Inflammatory macrophage (primary cell): Measurements from ENCODE around the gene BMP7.
"Not testable (repeated sequence)": the region's sequence is repeated elsewhere in the genome, so short reads cannot be mapped to it uniquely, and the experiment has no call there.

Experiments
- DNase-seq, 2 donors: peaks; one replicate each; pipeline ENCODE4 v3.0.0-alpha.2; 2020 to 2022

BMP7 gene

DNA sequence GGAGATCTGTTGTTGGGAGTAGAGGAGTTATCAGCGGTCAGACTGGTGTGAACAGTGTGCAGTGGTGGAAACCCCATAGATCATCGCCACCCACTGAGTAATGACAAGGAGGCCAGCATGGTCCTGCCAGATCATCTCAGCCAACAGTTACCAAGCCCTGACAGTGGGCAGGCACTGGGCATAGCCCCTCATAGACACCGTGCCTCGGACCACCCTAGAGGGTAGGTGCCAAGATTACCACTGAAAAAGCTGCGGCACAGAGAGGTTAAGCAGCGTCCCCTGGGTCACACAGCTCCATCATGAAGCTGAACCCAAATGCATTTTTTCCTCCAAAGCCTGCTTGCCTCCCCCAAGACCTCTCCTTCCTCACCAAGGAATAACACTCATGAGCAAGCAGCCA lies 21.5 kb upstream of the BMP7 start:
- no peak for DNase-seq

DNA sequence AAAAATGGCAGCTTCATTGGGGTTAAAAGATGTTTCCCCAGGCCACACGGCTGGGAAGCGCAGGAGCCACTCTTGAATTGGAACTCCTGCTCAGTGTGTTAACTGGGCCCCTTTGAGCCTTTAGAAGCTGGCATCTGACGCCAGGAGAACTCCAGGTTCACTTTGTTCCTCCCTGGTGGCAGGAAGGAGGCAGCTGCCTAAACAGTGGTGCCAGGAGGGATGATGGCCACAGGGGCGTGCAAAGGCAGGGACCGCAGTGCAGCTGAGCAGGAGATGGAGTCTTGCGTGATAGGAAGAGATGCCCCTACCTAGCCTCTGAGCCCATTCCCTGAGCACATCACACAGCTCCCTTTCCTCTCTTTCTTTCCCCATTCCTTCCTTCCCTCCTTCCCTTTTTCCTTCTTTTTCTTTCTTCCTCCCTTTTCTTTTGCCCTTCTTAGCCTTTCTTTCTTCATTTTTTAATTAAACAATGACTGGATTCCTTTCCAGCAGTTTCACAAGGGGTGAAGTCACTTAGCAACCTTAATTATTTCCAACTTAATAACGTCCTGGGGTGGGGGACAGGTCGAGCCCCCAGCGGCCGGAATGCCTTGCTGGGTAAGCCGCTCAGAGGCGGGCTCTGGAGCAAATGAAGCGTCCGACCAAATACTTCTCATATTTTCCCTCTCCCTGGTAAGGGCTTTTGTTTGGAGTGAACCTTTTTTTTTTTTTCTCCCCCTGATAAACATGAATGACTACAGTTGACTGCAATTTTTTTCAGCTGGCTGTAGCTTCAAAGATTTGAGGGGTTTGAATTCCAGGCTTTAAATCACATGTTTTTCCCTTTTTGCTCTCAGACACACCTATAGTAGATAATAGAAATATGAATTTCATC lies 20.8 kb upstream of the BMP7 start:
- DNase-seq: no peak

DNA sequence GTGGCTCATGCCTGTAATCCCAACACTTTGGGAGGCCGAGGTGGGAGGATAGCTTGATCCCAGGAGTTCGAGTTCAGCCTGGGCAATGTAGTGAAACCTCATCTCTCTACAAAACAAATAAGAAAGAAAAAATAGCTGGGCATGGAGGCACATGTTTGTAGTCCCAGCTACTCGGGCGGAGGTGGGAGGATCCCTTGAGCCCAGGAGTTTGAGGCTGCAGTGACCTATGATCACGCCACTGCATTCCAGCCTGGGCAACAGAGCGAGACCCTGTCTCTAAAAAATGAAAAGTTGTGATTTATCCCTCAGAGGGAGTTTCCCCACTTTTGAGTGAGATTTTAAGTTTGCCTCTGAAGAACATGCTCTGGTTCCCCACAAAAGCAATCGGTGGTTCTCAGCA lies 17.4 kb upstream of the BMP7 start:
- no peak for DNase-seq

DNA sequence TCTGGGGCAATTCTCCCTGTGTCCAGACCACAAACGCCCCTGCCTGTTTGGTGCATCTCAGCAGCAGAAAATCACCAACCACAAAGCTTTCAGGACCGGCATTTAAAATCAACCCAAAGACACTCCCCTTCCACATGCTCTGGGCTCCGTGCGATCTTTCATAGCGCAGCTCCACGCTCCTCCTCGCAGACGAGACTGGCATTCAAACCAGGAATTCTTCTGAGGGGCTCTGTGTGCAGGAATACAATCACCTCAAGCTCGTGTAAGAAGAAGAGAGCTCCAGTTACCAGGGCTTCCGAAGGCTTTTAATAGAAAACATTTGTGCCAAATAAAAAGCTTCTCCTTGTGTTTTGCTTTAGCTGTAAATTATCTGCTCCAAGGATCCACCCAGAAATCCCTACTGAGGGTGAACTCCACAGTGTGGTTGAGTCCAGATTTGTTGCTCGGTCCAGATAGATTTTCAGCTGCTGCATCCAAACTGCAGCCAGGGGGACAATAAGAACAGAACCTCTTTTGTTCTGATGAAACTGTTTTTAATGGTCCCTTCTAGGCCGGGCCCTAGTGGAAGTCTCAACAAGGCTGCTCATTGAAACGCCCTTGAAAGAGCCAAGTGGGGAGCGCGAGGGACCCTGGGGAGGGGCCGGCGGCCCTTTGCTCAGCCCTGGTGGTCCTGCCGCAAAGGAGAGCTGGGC lies 16.4 kb upstream of the BMP7 start:
- DNase-seq: no peak

GRCh38 chr20:57281900-57282299 lies 15.5 kb upstream of the BMP7 start:
- DNase-seq: no peak

- DNase-seq: no peak
These were observed 13.8 kb upstream of the BMP7 start for GRCh38 chr20:57280221-57280620.

- DNase-seq: not testable (repeated sequence)
These were observed 13.1 kb upstream of the BMP7 start for GRCh38 chr20:57279548-57279947.

GRCh38 chr20:57278457-57278856 lies 12.0 kb upstream of the BMP7 start:
- no peak for DNase-seq

DNA sequence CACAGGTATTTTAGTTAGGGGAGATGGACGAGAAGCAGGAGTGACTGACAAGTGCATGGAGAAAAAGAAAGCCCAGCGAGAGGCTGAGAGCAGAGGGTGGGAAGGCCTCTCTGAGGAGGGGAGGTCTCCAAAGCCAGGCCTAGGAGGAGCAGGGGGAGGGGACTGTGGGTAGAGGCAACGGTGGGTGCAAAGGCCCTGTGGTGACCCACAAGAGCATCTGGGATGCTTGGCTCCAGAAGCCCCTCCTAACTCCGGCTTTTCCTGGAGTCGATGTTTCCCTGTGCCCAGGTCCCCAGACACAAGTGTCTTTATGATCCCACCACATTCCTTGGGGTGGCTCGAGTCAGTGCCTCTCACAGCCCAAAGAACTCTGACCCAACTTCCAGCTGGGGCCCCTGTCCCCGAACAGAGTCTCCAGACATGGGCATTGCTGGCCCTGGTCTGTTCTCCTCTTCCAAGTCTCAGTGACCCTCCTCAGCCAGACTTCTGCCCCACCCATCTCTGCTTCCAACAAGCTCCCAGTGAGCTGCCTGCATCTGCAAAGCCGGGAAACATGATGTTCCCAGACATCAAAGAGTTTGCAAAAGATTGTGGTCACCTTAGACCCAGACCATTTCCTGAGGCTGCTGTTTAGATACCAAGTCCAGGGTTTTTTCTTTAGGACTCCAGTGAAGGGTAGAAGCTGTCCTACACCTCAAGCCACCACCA lies 11.1 kb upstream of the BMP7 start:
- DNase-seq: no peak

DNA sequence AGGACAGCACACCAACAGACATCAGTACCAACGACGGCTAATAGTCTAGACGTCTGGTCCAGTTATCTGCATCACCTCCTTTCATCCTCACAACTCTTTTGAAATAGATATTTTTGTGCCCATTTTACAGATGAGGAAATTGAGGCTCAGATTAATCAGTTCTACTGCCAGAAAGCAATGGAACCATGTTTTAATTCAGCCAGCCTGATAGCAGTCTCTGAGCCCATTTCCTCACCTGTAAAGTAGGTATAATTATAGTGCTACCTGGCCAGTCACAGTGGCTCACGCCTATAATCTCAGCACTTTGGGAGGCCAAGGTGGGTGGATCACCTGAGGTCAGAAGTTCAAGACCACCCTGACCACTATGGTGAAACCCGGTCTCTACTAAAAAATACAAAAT lies 9.8 kb upstream of the BMP7 start:
- DNase-seq: no peak

DNA sequence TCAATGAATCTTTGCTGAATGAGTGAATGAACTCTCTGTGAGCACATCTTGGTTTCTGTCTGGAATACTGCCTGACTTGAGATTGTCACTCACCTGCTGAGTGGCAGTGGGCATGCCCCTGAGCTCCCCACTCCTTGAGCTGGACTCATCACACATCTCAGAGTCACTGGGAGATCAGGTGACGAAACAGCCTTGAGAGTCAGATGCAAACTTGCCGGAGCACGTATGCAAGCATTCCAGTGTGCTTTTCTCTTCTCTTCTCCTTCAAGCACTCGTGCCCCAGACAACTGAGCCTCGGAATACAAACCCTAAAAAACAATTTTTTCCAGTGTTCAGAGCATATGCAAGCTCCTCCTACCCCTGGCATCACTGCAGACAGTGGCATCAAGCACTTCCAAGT lies 9.4 kb upstream of the BMP7 start:
- DNase-seq: no peak

DNA sequence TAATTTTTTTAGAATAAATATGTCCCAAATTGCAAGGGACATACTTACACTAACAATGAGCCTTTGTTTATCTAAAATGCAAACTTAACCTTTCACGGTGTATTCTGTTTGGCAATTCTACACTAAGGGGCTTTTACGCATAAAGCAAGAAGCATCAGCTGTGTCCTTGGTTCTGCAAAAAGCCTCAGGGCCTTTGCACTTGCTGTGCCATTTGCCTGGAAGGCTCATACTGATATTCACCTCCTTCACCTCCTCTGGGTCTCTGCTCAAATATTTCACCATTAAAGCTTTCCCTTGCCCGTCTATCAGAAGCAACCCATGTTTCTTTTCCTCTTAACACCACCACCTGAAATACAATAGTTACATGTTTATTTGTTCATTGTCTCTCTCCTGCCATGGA lies 8.9 kb upstream of the BMP7 start:
- DNase-seq: no peak

- no peak for DNase-seq
These were observed 8.4 kb upstream of the BMP7 start for GRCh38 chr20:57274846-57275245.

DNA sequence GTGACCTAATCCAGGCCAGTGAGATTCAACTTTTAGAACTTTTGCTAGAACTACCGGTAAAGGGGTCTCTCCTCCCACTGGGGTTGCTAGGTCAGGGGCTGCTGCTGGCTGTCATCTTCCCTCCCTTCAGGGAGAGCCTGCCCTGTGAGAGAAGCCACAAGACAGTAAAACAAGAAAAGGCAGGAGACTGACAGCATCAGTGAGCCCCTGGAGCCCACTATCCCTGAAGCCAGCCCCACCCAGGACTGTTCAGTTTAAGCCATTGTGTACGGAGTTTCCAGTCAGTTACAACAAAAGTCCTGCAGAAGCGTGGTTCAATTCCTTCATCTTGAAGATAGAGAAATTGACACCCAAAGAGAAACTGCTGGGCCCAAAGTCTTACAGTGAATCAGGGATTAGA lies 7.9 kb upstream of the BMP7 start:
- no peak for DNase-seq

- DNase-seq: no peak
These were observed 6.6 kb upstream of the BMP7 start for GRCh38 chr20:57272883-57273535.

DNA sequence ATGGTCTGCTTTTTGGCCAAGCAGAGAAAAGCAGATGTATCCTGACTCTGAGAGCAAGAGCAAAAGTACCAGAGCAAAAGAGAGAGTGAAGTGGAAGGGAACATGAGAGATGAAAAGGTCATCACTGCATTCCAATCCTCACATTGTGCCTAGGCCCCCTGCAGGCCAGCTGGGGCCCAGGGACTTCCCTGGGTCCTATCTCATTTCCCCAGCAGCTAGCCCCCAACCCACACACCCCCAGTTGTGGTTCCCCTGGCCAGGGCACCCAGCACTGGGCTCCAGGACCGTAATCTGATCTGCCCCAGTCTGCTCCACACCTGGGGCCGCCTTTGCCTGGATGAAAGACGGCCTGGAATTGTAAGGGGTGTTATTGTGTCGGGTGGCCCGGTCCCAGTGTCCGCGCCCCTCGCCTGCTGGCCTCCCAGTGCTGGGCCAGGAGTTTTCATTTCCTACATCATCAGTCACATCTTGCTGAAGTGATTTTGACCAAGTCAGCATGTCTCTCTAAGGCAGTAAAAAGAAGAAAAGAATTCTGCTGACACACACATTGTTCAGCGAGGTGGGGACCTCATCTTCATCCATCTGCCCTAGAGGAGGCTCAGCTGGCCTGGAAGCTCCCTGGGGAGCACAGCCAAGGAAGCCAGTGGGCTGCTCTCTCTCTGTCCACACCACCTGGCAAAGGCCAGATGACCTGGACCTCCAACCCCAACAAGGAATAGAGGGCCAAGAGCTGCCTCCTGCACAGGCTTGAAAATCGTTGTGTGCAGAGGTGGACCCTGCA lies 4.0 kb upstream of the BMP7 start:
- no peak for DNase-seq

GRCh38 chr20:57269148-57269984 lies 2.9 kb upstream of the BMP7 start:
- DNase-seq: no peak

DNA sequence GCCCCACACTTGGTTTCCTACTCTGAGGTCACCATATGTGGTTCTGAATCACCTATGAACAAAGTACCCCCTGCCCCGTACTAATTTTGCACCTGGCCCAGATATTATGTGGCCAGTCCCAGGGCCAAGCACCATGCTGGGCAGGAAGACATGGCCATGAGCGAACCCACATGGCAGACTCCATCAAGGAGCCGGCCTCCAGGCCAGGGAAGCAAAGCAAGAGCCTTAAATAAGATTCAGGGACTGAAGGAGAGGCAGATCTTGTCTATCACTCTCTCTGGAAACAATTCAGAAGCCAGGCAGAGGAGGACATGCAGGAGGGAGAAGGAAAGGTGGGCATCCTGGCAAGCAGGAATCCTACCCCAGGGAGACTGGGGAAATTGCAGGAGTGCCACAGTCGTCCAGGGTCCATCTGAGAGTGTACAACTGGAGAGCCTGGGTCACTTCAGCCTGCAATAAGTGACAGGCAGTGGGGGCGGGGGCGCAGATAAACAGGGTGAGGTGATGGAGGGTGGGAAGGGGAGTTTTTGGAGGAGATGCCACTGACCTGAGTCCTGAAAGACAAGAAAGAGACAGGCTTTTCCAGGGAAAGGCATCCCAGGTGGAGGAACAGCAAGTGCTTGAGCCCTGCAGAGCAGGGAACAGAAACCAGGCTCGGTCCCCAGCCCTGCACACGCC lies 2.1 kb upstream of the BMP7 start:
- no peak for DNase-seq

- DNase-seq: no peak
These were observed 849 bp upstream of the BMP7 start for GRCh38 chr20:57267158-57267821.

DNA sequence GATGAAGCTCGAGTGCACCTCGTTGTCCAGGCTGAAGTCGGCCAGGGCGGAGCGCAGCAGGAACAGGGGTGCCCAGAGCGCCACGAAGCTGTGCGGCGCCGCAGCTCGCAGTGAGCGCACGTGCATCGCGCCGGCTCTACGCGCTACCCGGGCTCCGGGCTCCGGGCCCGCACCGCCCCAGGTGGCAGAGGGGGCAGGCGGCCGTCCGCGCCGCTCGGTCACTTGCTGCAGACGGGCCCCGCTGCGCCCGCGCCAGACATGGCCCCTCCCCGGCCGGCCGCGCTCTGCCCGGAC lies 497 bp downstream of the BMP7 start:
- no peak for DNase-seq
